ENCODE measurements around the gene FGF22.

- TF ChIP-seq SIN3A (conservative IDR thresholded peaks at IDR 0.05 in 1 of 2, IDR thresholded peaks at IDR 0.05 in 1 of 2; ENCODE audit: low read depth in 1 of 2, low read length in 2 of 2) (no peak), HDAC2 (IDR thresholded peaks at IDR 0.05; ENCODE audit: borderline replicate concordance in 1 of 2, low read depth in 2 of 2, low read length in 2 of 2) (no peak), RFX5 (IDR thresholded peaks at IDR 0.05; ENCODE audit: borderline replicate concordance, low read depth, low read length) (no peak), POLR2AphosphoS5 (IDR thresholded peaks at IDR 0.05; ENCODE audit: low read depth, low read length) (no peak), JUND (IDR thresholded peaks at IDR 0.05; ENCODE audit: low read length) (no peak), EGR1 (IDR thresholded peaks at IDR 0.05; ENCODE audit: borderline replicate concordance, low read depth, low read length) (no peak), CEBPB (IDR thresholded peaks at IDR 0.05; ENCODE audit: low read depth, low read length) (no peak), CTCF (IDR thresholded peaks at IDR 0.05; ENCODE audit: control extremely low read depth in 1 of 3, insufficient read depth in 1 of 3, low read depth in 1 of 3, low read length in 3 of 3) (peak in 1 of 3 experiments; percentile 12; a peak in 1 of 4 replicates), TAF7 (optimal IDR thresholded peaks at IDR 0.05; ENCODE audit: borderline replicate concordance, low read depth, low read length) (no peak), POLR2A (IDR thresholded peaks at IDR 0.05; ENCODE audit: control extremely low read depth in 1 of 2, low read depth in 2 of 2, low read length in 2 of 2) (no peak), SIX5 (IDR thresholded peaks at IDR 0.05; ENCODE audit: low read depth, low read length) (no peak), BRCA1 (IDR thresholded peaks at IDR 0.05; ENCODE audit: low read depth, low read length) (no peak)
Observed at GRCh38 chr19:608155-609003, 31.3 kb upstream of the FGF22 start.
